Measurements from ENCODE around the gene DEFB128. TPM values are rescaled to one million over a fixed set of nuclear protein-coding genes. Genes with fewer than 3 reads are reported as not detected.

DEFB128 gene
- total and polyA plus RNA-seq, 2 donors (not counting 3 experiments of a cell fraction or from before 2014, with no cell fraction given) = not detected

- Histone ChIP-seq H3K79me2 (ENCODE audit: control insufficient read depth, insufficient read depth, low read length) (no peaks in the 10 kb centered on the region), H3K9me3 (replicated peaks; ENCODE audit: control insufficient read depth, insufficient read depth, low read length) (no peaks in the 10 kb centered on the region), H3K4me3 (replicated peaks in 1 of 3; ENCODE audit: insufficient read depth in 1 of 3, low read depth in 1 of 3, low read length in 3 of 3) (no peak overlapping the region), H3K4me2 (ENCODE audit: insufficient read depth, low read length) (no peak overlapping the region), H3K4me1 (ENCODE audit: control insufficient read depth, extremely low read depth, insufficient read depth, low read length) (no peaks in the 10 kb centered on the region), H4K20me1 (replicated peaks; ENCODE audit: control insufficient read depth, extremely low read depth, insufficient read depth, low read length) (no peaks in the 10 kb centered on the region), H3K36me3 (ENCODE audit: control insufficient read depth in 2 of 2, extremely low read depth in 1 of 2, insufficient read depth in 2 of 2, low read length in 2 of 2) (no peaks in the 10 kb centered on the region), H3K9ac (replicated peaks; ENCODE audit: extremely low read depth, insufficient read depth, low read length) (no peak overlapping the region), H3K27me3 (ENCODE audit: control insufficient read depth in 2 of 2, insufficient read depth in 2 of 2, low read length in 2 of 2) (peaks cover 6 to 19% of the 10 kb centered on the region in 2 experiments), H2AFZ (ENCODE audit: low read depth, low read length) (no peak overlapping the region), H3K27ac (ENCODE audit: insufficient read depth, low read depth, low read length) (no peak overlapping the region), H3K9me1 (replicated peaks; ENCODE audit: control insufficient read depth, extremely low read depth, insufficient read depth, low read length) (no peaks in the 10 kb centered on the region)
- dilution Hi-C loops (cut with MboI; ENCODE audit: extremely low pct_ligation_motif_present, low sequenced_read_pairs) (no loop called here), intact Hi-C loops (cut with micrococcal nuclease) (no loop called here)
- no peak for FAIRE-seq
- DNase-seq (ENCODE audit: low read depth, low spot score) = no peak
- ChIA-PET POLR2A (no interaction called here), CTCF (interaction anchor here (0.6 to 1.1 kb wide), 3 partner anchors 10 to 815 kb away, joined by 3 to 4 read pairs (median 3); no protein-coding TSS in a partner anchor)
- BruUV-seq (replicated peaks) = no TSS peak
- TF ChIP-seq GATA2 (IDR thresholded peaks at IDR 0.05; ENCODE audit: insufficient read depth, insufficient read length, low read depth, low read length) = no peak
- TF ChIP-seq EZH2 (IDR thresholded peaks at IDR 0.05; ENCODE audit: borderline replicate concordance, low read depth, low read length, severe bottlenecking) = no peak
- no peak for TF ChIP-seq JUN (IDR thresholded peaks at IDR 0.05; ENCODE audit: borderline replicate concordance, insufficient read depth, insufficient read length, low read depth)
- TF ChIP-seq MYC (IDR thresholded peaks at IDR 0.05; ENCODE audit: low read depth, low read length) = no peak
- no peak for TF ChIP-seq MAX (IDR thresholded peaks at IDR 0.05; ENCODE audit: insufficient read depth, insufficient read length)
- no peak for TF ChIP-seq FOS (IDR thresholded peaks at IDR 0.05; ENCODE audit: borderline replicate concordance, insufficient read depth, low read length)
- TF ChIP-seq POLR2A (IDR thresholded peaks at IDR 0.05; ENCODE audit: low read depth, low read length) = no peak
- TF ChIP-seq CTCF (IDR thresholded peaks at IDR 0.05; ENCODE audit: extremely low read depth in 1 of 2, insufficient read depth in 1 of 2, low read depth in 1 of 2, low read length in 2 of 2) = no peak
- no peak for TF ChIP-seq POLR2AphosphoS5 (IDR thresholded peaks at IDR 0.05; ENCODE audit: insufficient read depth, low read depth, low read length)
Observed at GRCh38 chr20:217266-217665, 27.8 kb upstream of the DEFB128 start.

All from endothelial cell of umbilical vein (primary cell).